H9 (cell line): ENCODE measurements around the gene SCAMP5. TPM values are rescaled to one million over a fixed set of nuclear protein-coding genes. Genes with fewer than 3 reads are reported as not detected.

Experiments
- DNase-seq: peaks from one replicate; pipeline ENCODE4 v3.0.0-alpha.2; 2017
- H2AFZ ChIP-seq: one replicate; pipeline ENCODE4 v1.6.1; 2013; ENCODE audit warnings: mild to moderate bottlenecking, low read length, control low read depth, moderate library complexity
- H2AK5ac ChIP-seq: 2 replicates; pipeline ENCODE4 v1.6.1; 2013; ENCODE audit warnings: low read length, control low read depth, mixed read lengths; ENCODE audit not compliant: insufficient read length
- H2BK120ac ChIP-seq: one replicate; pipeline ENCODE4 v1.6.1; 2013; ENCODE audit warnings: low read depth, mild to moderate bottlenecking, low read length, control low read depth, inconsistent platforms; ENCODE audit not compliant: poor library complexity, severe bottlenecking
- H2BK12ac ChIP-seq: 2 replicates; pipeline ENCODE4 v1.6.1; 2013; ENCODE audit warnings: low read length, control low read depth, mixed read lengths, low read depth; ENCODE audit not compliant: insufficient read length
- H2BK15ac ChIP-seq: 2 replicates; pipeline ENCODE4 v1.6.1; 2013; ENCODE audit warnings: low read depth, low read length, control low read depth
- H2BK20ac ChIP-seq: one replicate; pipeline ENCODE4 v1.6.1; 2013; ENCODE audit warnings: low read depth, mild to moderate bottlenecking, low read length, control low read depth, inconsistent platforms; ENCODE audit not compliant: poor library complexity, severe bottlenecking
- H2BK5ac ChIP-seq: 2 replicates; pipeline ENCODE4 v1.6.1; 2013; ENCODE audit warnings: low read length, control low read depth, mixed read lengths; ENCODE audit not compliant: insufficient read length
- H3K14ac ChIP-seq: 2 replicates; pipeline ENCODE4 v1.6.1; 2013; ENCODE audit warnings: low read length, control low read depth; ENCODE audit not compliant: insufficient read depth
- H3K18ac ChIP-seq: 2 replicates; pipeline ENCODE4 v1.6.1; 2013; ENCODE audit warnings: low read depth, mild to moderate bottlenecking, mixed read lengths, low read length, control low read depth; ENCODE audit not compliant: insufficient read length
- H3K23ac ChIP-seq: 2 replicates; pipeline ENCODE4 v1.6.1; 2013; ENCODE audit warnings: low read length, control low read depth, mixed read lengths, low read depth; ENCODE audit not compliant: insufficient read length
- H3K23me2 ChIP-seq: 2 replicates; pipeline ENCODE4 v1.6.1; 2013; ENCODE audit warnings: low read depth, mild to moderate bottlenecking, mixed read lengths, low read length, control low read depth; ENCODE audit not compliant: insufficient read length, poor library complexity, severe bottlenecking
- H3K27ac ChIP-seq: 2 replicates; pipeline ENCODE4 v1.5.1; 2013; ENCODE audit warnings: low read length, control low read depth, mixed read lengths, low read depth; ENCODE audit not compliant: insufficient read length
- H3K27me3 ChIP-seq: 2 replicates; pipeline ENCODE4 v1.6.1; 2013; ENCODE audit warnings: low read length, control low read depth, inconsistent platforms; ENCODE audit not compliant: insufficient read depth
- H3K4ac ChIP-seq: 2 replicates; pipeline ENCODE4 v1.6.1; 2013; ENCODE audit warnings: low read depth, mild to moderate bottlenecking, control low read depth, inconsistent platforms, low read length, moderate library complexity
- H3K4me1 ChIP-seq: 2 replicates; pipeline ENCODE4 v1.6.1; 2013; ENCODE audit warnings: low read length, control low read depth, inconsistent platforms; ENCODE audit not compliant: insufficient read depth
- H3K4me2 ChIP-seq: 2 replicates; pipeline ENCODE4 v1.6.1; 2013; ENCODE audit warnings: low read length, control low read depth, mixed read lengths; ENCODE audit not compliant: insufficient read length, insufficient read depth
- H3K56ac ChIP-seq: 2 replicates; pipeline ENCODE4 v1.6.1; 2013; ENCODE audit warnings: low read depth, mild to moderate bottlenecking, mixed read lengths, low read length, control low read depth; ENCODE audit not compliant: insufficient read length
- H3K79me1 ChIP-seq: 2 replicates; pipeline ENCODE4 v1.6.1; 2013; ENCODE audit warnings: low read depth, mild to moderate bottlenecking, moderate library complexity, low read length, control low read depth, inconsistent platforms; ENCODE audit not compliant: insufficient read depth, poor library complexity, severe bottlenecking
- H3K79me2 ChIP-seq: 2 replicates; pipeline ENCODE4 v1.6.1; 2013; ENCODE audit warnings: low read length, control low read depth, inconsistent platforms; ENCODE audit not compliant: insufficient read depth
- H3K9ac ChIP-seq: 2 replicates; pipeline ENCODE4 v1.6.1; 2013; ENCODE audit warnings: low read length, control low read depth, mixed read lengths; ENCODE audit not compliant: insufficient read length; ENCODE audit errors: extremely low read depth
- H3K9me3 ChIP-seq: one replicate; pipeline ENCODE4 v1.6.1; 2013; ENCODE audit warnings: low read depth, low read length, inconsistent platforms; ENCODE audit not compliant: control insufficient read depth
- H3T11ph ChIP-seq: one replicate; pipeline ENCODE4 v1.6.1; 2013; ENCODE audit warnings: mild to moderate bottlenecking, low read length, control low read depth, inconsistent platforms
- H4K20me1 ChIP-seq: one replicate; pipeline ENCODE4 v1.6.1; 2013; ENCODE audit not compliant: control insufficient read depth, insufficient read length, insufficient read depth
- H4K5ac ChIP-seq: 2 replicates; pipeline ENCODE4 v1.6.1; 2013; ENCODE audit warnings: low read depth, mild to moderate bottlenecking, mixed read lengths, low read length, control low read depth; ENCODE audit not compliant: insufficient read length
- H4K8ac ChIP-seq: replicated peaks from 2 replicates; pipeline ENCODE4 v1.6.1; 2013; ENCODE audit warnings: low read length, control low read depth, mixed read lengths, low read depth; ENCODE audit not compliant: insufficient read length
- H4K91ac ChIP-seq: 2 replicates; pipeline ENCODE4 v1.6.1; 2013; ENCODE audit warnings: low read depth, mild to moderate bottlenecking, moderate library complexity, mixed read lengths, low read length, control low read depth; ENCODE audit not compliant: insufficient read length
- H3K27ac Mint-ChIP-seq, 3 experiments: 2 replicates in 2 of 3; 3 replicates in 1 of 3; pipeline ENCODE4 v1.8.0; 2020 to 2021; ENCODE audit warnings: mixed read lengths in 3 of 3, mild to moderate bottlenecking in 1 of 3, moderate library complexity in 1 of 3
- H3K27me3 Mint-ChIP-seq: 2 replicates; pipeline ENCODE4 v1.8.0; 2021; ENCODE audit warnings: low read depth, mild to moderate bottlenecking, moderate library complexity, mixed read lengths
- H3K36me3 Mint-ChIP-seq, 3 experiments: 2 replicates in 2 of 3; 3 replicates in 1 of 3; pipeline ENCODE4 v1.8.0; 2020 to 2021; ENCODE audit warnings: low read depth in 3 of 3, mixed read lengths in 3 of 3; ENCODE audit not compliant: insufficient read depth in 1 of 3
- H3K4me1 Mint-ChIP-seq, 2 experiments: 2 replicates each; pipeline ENCODE4 v1.8.0; 2020; ENCODE audit warnings: mixed read lengths in 2 of 2
- H3K4me3 Mint-ChIP-seq, 2 experiments: 2 replicates in 1 of 2; 3 replicates in 1 of 2; pipeline ENCODE4 v1.8.0; 2020 to 2021; ENCODE audit warnings: mild to moderate bottlenecking in 2 of 2, mixed read lengths in 2 of 2, moderate library complexity in 1 of 2
- H3K9me3 Mint-ChIP-seq, 2 experiments: 2 replicates in 1 of 2; 3 replicates in 1 of 2; pipeline ENCODE4 v1.8.0; 2020; ENCODE audit warnings: mild to moderate bottlenecking in 2 of 2, mixed read lengths in 2 of 2, moderate library complexity in 1 of 2
- CTCF ChIP-seq: fragments of 200-600 bp; sonication (generic); conservative IDR thresholded peaks from 3 replicates; pipeline ENCODE4 v1.8.0; 2021; ENCODE audit warnings: antibody characterized with exemption, mild to moderate bottlenecking
- WGBS: extraction: QIAGEN DNeasy Blood & Tissue Kit; methylation state at CpG from one replicate; pipeline ENCODE4 v1.1.7; 2013; ENCODE audit warnings: missing lambda C conversion rate, low lambda C conversion rate, mixed read lengths; ENCODE audit not compliant: insufficient read length; ENCODE audit errors: extremely low coverage; 5-methylcytosine and 5-hydroxymethylcytosine counted together
- total RNA-seq: library from RNA; stranded (reverse); gene quantifications from 2 replicates; pipeline ENCODE4 v1.2.1, GENCODE V29; 2021

SCAMP5 gene
- total RNA-seq, 1 experiment from 2014 or later = 47.8 TPM

GRCh38 chr15:75042730-75043508, 47.6 kb downstream of the SCAMP5 start:
- no peaks in the 10 kb centered on the region for H3K79me2 ChIP-seq
- Mint-ChIP-seq H3K4me3 (no peak overlapping the region), H3K27ac (no peak overlapping the region; a peak in 2 of 7 replicates)

More at GRCh38 chr15:75042730-75043508, 47.6 kb downstream of the SCAMP5 start:
- H3K4me2 ChIP-seq = no peak overlapping the region
- H3K4me1 Mint-ChIP-seq = peaks cover 3 to 11% of the 10 kb centered on the region in 2 experiments; a peak in 3 of 4 replicates
- no peak overlapping the region for H3K14ac ChIP-seq
- no peak overlapping the region for H2BK12ac ChIP-seq
- no peak overlapping the region for H3K56ac ChIP-seq
- H2BK120ac ChIP-seq = no peak overlapping the region
- no peak overlapping the region for H4K91ac ChIP-seq
- no peak overlapping the region for H2BK20ac ChIP-seq
- WGBS = no CpG with 5 or more reads among the region's 12 CpGs
- H4K20me1 ChIP-seq = no peaks in the 10 kb centered on the region
- no peak overlapping the region for H2AK5ac ChIP-seq
- no peaks in the 10 kb centered on the region for H3K23me2 ChIP-seq
- DNase-seq = peak; percentile 73
- no peaks in the 10 kb centered on the region for H3K4me1 ChIP-seq
- no peak overlapping the region for H3K23ac ChIP-seq
- no peak overlapping the region for H3K4ac ChIP-seq
- H3K27me3 ChIP-seq = no peaks in the 10 kb centered on the region
- no peak overlapping the region for H2BK5ac ChIP-seq
- H4K5ac ChIP-seq = no peak overlapping the region
- H4K8ac ChIP-seq = no peak overlapping the region
- TF ChIP-seq CTCF = peak; percentile 66
- H3K36me3 Mint-ChIP-seq = peaks cover 8 to 28% (median 14%) of the 10 kb centered on the region in 3 experiments; a peak in 6 of 7 replicates
- H3K9me3 Mint-ChIP-seq = no peaks in the 10 kb centered on the region
- H3K27ac ChIP-seq = no peak overlapping the region
- no peaks in the 10 kb centered on the region for H3K9me3 ChIP-seq
- no peak overlapping the region for H2AFZ ChIP-seq
- H2BK15ac ChIP-seq = no peak overlapping the region
- H3T11ph ChIP-seq = no peak overlapping the region
- no peaks in the 10 kb centered on the region for H3K27me3 Mint-ChIP-seq
- H3K18ac ChIP-seq = no peak overlapping the region
- no peak overlapping the region for H3K9ac ChIP-seq
- peaks cover 3% of the 10 kb centered on the region for H3K79me1 ChIP-seq
